Activated T-cell treated with anti-CD3 and anti-CD28 coated beads, Interleukin-2, amount 50 U/mL, for 24 hours (primary cell): ENCODE measurements around the gene NRROS.
"Not testable (repeated sequence)": the region's sequence is repeated elsewhere in the genome, so short reads cannot be mapped to it uniquely, and the experiment has no call there.

Experiments used
- DNase-seq: peaks from one replicate; pipeline ENCODE4 v3.0.0-alpha.2; 2020
- H3K27ac Mint-ChIP-seq: 2 replicates; pipeline ENCODE4 v1.8.0; 2020; ENCODE audit warnings: mild to moderate bottlenecking, mixed read lengths
- H3K27me3 Mint-ChIP-seq: 2 replicates; pipeline ENCODE4 v1.8.0; 2020; ENCODE audit warnings: mixed read lengths
- H3K36me3 Mint-ChIP-seq: 2 replicates; pipeline ENCODE4 v1.8.0; 2020; ENCODE audit warnings: low read depth, mixed read lengths
- H3K4me1 Mint-ChIP-seq: 2 replicates; pipeline ENCODE4 v1.8.0; 2020; ENCODE audit warnings: low read depth, mixed read lengths
- H3K4me3 Mint-ChIP-seq: 2 replicates; pipeline ENCODE4 v1.8.0; 2020; ENCODE audit warnings: mild to moderate bottlenecking, moderate library complexity, mixed read lengths
- H3K9me3 Mint-ChIP-seq: 2 replicates; pipeline ENCODE4 v1.8.0; 2020; ENCODE audit warnings: mixed read lengths

NRROS gene

DNA sequence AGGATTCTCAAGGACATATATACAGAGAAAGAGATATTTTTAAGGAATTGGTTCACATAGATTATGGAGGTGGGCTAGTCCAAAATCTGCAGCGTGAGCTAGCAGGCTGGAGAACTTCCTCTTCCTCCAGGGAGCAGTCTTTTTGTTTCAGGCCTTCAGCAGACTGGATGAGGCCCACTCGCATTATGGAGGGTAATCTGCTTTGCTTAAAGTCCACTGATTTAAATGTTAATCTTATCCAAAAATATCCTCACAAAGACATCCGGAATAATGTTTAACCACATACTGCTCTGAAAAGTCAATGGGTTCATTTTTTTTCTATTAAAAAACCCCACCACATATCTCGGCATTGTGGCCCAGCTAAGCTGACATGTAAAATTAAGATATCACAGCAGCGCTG, 22.2 kb upstream of the NRROS start:
- Mint-ChIP-seq H3K27me3 (no peaks in the 10 kb centered on the region), H3K36me3 (no peaks in the 10 kb centered on the region), H3K4me3 (no peak overlapping the region), H3K4me1 (peaks cover 19% of the 10 kb centered on the region), H3K9me3 (no peaks in the 10 kb centered on the region), H3K27ac (no peak overlapping the region)
- DNase-seq: no peak

DNA sequence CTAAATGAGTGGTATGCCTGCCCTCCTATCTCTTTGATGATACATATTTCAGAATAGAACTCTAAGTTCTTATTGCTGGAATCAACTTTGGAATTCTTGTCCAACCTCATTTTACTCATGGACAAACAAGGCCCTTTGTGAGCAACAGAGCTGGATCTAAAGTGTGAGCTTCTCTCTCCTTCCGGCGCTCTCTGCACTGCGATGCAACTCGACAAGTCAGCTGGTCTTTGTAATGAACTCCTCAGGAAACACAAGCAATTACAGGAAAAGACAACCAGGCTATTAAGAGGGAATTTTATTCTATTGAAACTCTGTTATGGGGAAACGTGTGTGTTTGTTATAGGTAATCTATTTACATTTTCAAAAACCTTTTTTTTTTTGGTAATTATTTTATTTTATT, 20.3 kb upstream of the NRROS start:
- Mint-ChIP-seq H3K4me1 (peaks cover 22% of the 10 kb centered on the region), H3K36me3 (no peaks in the 10 kb centered on the region), H3K27ac (no peak overlapping the region), H3K9me3 (no peaks in the 10 kb centered on the region), H3K27me3 (no peaks in the 10 kb centered on the region), H3K4me3 (no peak overlapping the region)
- DNase-seq: no peak

DNA sequence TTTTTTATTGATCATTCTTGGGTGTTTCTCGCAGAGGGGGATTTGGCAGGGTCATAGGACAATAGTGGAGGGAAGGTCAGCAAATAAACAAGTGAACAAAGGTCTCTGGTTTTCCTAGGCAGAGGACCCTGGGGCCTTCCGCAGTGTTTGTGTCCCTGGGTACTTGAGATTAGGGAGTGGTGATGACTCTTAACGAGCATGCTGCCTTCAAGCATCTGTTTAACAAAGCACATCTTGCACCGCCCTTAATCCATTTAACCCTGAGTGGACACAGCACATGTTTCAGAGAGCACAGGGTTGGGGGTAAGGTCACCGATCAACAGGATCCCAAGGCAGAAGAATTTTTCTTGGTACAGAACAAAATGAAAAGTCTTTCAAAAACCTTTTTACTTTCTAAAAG, 19.9 kb upstream of the NRROS start:
- H3K27me3 Mint-ChIP-seq, DNase-seq, H3K27ac Mint-ChIP-seq, H3K9me3 Mint-ChIP-seq, H3K4me3 Mint-ChIP-seq, H3K36me3 Mint-ChIP-seq: not testable (repeated sequence)
- peaks cover 26% of the 10 kb centered on the region for H3K4me1 Mint-ChIP-seq

DNA sequence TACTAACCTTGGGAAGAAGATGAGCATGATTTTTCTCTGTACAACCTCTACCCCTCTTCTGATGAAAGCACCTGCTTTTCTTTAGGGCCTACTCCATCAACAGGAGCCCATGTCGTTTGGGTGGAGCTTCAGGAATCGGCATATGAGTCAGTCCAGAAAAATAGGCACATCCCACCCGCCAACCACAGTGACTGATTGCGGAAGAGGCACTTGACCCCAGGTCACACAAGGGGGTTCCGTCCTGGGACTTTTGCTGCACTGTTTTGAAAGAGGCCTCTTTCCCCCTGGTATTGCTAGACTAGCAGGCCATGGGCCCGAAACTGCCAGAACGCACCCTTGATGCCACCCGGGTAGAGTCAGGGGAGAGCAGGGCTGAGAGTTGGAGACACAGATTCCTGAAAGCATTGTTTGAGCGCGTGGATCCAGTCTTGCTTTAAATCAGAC, 19.3 kb upstream of the NRROS start:
- no peaks in the 10 kb centered on the region for H3K27me3 Mint-ChIP-seq
- H3K27ac Mint-ChIP-seq: peak overlapping the region; percentile 53
- H3K4me3 Mint-ChIP-seq: no peak overlapping the region
- no peaks in the 10 kb centered on the region for H3K36me3 Mint-ChIP-seq
- peaks cover 32% of the 10 kb centered on the region for H3K4me1 Mint-ChIP-seq
- H3K9me3 Mint-ChIP-seq: no peaks in the 10 kb centered on the region
- no peak for DNase-seq

DNA sequence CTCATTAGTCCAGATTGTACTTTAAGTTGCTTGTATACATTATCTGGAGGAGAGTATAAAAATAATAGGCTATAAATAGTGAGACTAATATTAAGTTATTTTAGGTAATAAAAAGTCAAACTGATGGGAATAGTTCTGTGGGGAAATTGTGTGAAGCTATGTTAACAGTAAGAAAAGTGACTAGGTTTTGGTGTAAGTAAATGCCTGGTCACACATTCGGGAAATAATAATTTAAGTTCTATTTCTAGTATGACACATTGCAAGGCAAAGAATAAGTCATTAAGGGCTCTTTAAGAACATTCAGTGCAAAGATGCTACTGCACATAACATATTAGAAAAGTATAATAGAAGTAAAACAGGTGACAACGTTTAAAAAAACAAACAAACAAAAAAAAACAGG, 18.8 kb upstream of the NRROS start:
- no peak for DNase-seq
- peaks cover 35% of the 10 kb centered on the region for H3K4me1 Mint-ChIP-seq
- no peak overlapping the region for H3K4me3 Mint-ChIP-seq
- H3K27me3 Mint-ChIP-seq: no peaks in the 10 kb centered on the region
- no peaks in the 10 kb centered on the region for H3K9me3 Mint-ChIP-seq
- no peaks in the 10 kb centered on the region for H3K36me3 Mint-ChIP-seq
- peak overlapping the region; percentile 6 for H3K27ac Mint-ChIP-seq

DNA sequence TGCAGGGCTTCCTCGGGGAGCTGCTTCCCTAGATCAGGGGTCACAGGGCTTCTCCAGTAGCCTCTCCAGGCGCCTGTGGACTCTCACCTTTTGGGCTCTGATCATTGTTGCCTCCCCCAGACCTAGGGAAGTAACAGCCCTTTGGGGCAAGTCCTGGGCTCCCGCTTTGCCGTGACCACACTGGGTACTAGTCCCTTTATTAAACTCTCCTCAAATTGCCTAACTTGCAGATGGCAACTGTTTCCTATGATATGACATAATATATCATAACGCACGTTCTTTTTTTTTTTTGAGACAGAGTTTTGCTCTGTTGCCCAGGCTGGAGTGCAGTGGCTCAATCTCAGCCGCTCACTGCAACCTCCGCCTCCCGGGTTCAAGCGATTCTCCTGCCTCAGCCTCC, 17.9 kb upstream of the NRROS start:
- no peak overlapping the region for H3K4me3 Mint-ChIP-seq
- no peak for DNase-seq
- peaks cover 35% of the 10 kb centered on the region for H3K4me1 Mint-ChIP-seq

DNA sequence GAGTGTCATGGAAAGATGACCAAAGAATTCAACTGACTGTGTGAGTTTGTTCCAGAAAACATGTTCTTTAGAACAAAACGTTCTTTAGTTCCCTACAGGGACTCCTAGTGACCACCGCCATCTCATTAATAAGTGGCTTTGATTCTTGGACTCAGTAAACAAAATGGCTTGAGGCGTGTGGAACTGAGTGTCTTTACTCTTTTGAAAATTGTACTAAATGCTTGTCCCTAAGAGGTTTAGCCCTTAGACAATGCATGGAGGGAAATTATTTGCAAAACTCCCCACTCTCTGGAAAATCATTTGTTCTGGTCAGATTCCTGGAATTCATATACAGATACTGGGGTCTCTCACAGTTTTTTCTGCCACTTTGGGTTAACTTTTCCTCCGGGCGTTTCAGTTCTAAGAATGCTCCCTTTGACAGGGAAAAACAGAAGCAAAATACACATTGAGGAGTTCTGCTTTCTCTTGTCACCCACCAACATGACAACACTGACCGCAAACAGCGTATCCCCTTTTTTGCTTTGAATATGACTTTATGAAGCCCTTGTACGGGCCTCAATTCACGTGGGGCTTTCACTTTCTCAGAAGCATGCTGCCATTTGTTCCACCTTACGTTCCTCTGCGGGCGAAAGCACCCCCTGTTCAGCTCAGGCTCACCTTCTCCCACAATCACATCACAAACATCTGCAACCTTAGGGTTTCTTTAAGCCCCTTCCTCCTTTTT, 15.3 kb upstream of the NRROS start:
- no peaks in the 10 kb centered on the region for H3K27me3 Mint-ChIP-seq
- H3K36me3 Mint-ChIP-seq: no peaks in the 10 kb centered on the region
- no peak for DNase-seq
- peaks cover 51% of the 10 kb centered on the region for H3K4me1 Mint-ChIP-seq
- peak overlapping the region; percentile 71 for H3K4me3 Mint-ChIP-seq
- H3K9me3 Mint-ChIP-seq: no peaks in the 10 kb centered on the region
- peak overlapping the region; percentile 90 for H3K27ac Mint-ChIP-seq

More for the DNA sequence above, 17.9 kb upstream of the NRROS start:
- H3K9me3 Mint-ChIP-seq: no peaks in the 10 kb centered on the region
- H3K27ac Mint-ChIP-seq: no peak overlapping the region
- H3K27me3 Mint-ChIP-seq: no peaks in the 10 kb centered on the region
- no peaks in the 10 kb centered on the region for H3K36me3 Mint-ChIP-seq

DNA sequence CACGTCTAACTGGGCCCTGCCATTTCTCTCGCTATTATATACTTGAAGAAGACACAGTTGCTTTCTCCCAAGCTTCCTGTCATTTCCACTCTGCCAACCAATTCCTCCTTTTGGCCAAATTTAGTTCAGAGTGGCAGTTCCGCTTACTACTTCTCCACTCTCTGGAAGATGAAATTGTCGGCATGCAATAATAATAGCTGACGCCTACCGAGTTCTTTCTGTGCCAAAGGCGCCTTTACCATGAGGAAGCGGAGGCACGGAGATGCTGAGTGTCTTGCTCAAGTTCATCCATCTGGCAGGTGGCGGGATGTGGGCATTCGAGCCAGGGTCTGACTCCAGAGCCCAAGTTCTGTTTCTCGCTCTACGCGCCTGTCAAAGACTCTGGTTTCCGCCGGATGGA, 14.6 kb upstream of the NRROS start:
- H3K27ac Mint-ChIP-seq: peak overlapping the region; percentile 90
- DNase-seq: no peak
- peaks cover 56% of the 10 kb centered on the region for H3K4me1 Mint-ChIP-seq
- H3K9me3 Mint-ChIP-seq: no peaks in the 10 kb centered on the region
- H3K27me3 Mint-ChIP-seq: no peaks in the 10 kb centered on the region
- H3K36me3 Mint-ChIP-seq: no peaks in the 10 kb centered on the region
- H3K4me3 Mint-ChIP-seq: peak overlapping the region; percentile 71

DNA sequence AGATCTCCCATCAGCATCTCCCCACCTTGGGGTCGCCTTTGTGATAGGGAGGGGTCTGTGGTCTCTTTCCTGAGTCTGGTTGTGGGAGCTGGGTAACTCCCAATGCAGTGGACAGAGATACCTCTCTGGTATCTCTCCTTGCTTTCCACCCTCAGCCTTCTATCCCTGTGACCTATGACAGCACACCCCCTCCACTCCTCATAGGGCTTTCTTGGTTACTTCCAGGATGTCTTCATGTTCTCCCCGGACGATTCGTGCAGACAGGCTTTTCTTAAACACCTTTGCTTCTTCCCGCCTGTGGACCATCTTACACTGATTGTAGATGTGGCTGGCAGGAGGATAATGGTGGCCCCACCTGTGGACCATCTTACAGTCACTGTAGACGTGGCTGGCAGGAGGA, 14.2 kb upstream of the NRROS start:
- Mint-ChIP-seq H3K27me3 (no peaks in the 10 kb centered on the region), H3K27ac (no peak overlapping the region), H3K9me3 (no peaks in the 10 kb centered on the region), H3K4me1 (peaks cover 56% of the 10 kb centered on the region), H3K36me3 (no peaks in the 10 kb centered on the region), H3K4me3 (no peak overlapping the region)
- DNase-seq: peak; percentile 29

DNA sequence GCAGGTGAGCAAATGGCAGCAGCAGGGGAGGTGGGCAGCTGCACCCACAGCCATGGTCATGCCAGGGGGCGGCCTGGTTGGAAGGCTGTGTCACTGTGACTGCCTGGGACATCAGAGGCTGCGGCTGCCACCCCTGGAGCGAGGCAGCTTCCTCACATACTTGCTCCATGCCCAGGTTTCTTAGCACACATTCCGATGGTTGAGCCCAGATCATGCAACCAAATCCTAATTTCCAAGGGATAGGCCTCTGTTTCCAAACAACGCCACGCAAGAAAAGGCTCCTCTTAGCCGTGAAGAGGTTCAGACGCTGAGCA, 11.6 kb upstream of the NRROS start:
- Mint-ChIP-seq H3K36me3 (peaks cover 4% of the 10 kb centered on the region), H3K4me1 (peaks cover 66% of the 10 kb centered on the region), H3K27ac (no peak overlapping the region)

DNA sequence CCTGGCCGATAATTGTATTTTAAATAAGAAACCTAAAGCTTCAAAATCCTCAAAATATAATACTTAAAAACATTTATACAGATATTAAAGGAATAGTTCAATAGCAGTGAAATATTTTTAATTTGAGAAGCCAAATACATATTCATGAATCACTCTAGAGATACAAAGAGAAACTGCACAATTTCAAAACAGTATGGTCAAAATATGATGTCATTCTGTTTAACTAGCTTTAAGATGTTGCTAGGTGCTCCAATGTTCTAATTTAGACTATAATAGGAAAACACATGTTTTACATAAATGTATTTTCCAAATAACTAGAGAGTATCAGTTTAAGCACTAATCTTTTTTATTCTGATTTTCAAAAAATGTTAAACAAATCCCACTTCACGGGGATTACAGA, 10.3 kb upstream of the NRROS start:
- Mint-ChIP-seq H3K27me3 (no peaks in the 10 kb centered on the region), H3K4me3 (no peak overlapping the region), H3K4me1 (peaks cover 70% of the 10 kb centered on the region), H3K9me3 (no peaks in the 10 kb centered on the region), H3K27ac (no peak overlapping the region), H3K36me3 (peaks cover 4% of the 10 kb centered on the region)
- no peak for DNase-seq

More for the DNA sequence above, 11.6 kb upstream of the NRROS start:
- Mint-ChIP-seq H3K9me3 (no peaks in the 10 kb centered on the region), H3K27me3 (no peaks in the 10 kb centered on the region), H3K4me3 (no peak overlapping the region)
- DNase-seq: no peak

DNA sequence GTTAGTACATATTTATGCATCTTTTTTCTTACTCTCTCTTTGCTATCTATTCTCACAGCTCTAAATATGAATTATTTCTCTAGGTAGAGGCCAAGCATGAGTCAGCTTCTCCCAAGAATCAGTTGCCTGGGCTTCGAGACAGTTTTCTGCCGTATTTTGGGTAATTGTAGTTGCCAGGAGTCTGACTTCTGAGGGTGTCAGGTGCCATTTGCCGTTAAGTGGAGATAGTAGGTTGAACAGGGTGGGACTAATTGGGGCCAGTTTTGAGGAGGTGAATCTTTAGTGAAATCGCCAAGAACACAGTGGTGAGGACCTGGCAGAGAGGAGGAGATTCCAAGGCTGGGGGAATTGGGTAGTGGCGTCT, 7.8 kb upstream of the NRROS start:
- Mint-ChIP-seq H3K36me3 (peaks cover 4% of the 10 kb centered on the region), H3K27me3 (no peaks in the 10 kb centered on the region), H3K9me3 (no peaks in the 10 kb centered on the region), H3K4me1 (peaks cover 68% of the 10 kb centered on the region), H3K4me3 (peak overlapping the region; percentile 79), H3K27ac (peak overlapping the region; percentile 93)
- DNase-seq: no peak

DNA sequence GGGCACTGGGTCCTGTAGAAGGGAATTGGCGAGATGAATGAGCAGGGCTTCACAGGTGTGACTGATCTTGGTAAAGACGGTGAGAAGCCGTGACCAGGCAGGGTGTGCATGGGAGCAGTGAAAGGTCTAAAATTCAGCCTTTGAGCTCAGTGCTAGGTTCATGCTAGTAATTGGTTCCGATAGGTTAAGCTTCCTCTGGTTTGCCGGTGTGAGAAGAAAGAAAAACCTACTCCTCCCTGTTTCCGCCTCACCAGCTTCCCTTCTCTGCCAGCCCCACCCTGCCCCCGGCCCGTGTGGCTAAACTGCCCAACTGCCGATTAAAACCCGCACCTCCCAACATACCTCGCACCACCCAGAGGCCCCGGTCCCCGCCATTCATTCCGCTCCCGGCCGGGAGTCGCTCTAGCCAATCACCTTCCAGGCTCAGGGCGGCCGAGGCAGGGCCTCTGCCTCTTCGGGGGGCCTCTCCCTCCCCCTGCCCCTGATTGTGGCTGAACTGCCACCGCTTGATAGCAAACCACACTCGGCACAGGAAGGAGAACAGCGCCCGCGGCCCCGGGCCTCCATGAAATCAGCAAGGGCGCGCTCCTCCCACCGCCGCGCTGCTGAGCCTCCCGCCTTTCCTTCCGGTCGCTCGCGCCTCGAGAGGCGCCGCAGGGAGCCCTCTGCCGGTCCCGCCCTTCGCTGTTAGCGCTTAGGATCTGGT, 7.3 kb upstream of the NRROS start:
- no peaks in the 10 kb centered on the region for H3K9me3 Mint-ChIP-seq
- H3K4me1 Mint-ChIP-seq: peaks cover 64% of the 10 kb centered on the region
- peak overlapping the region; percentile 79 for H3K4me3 Mint-ChIP-seq
- H3K27ac Mint-ChIP-seq: peak overlapping the region; percentile 93
- H3K27me3 Mint-ChIP-seq: no peaks in the 10 kb centered on the region
- DNase-seq: peak; percentile 90
- peaks cover 4% of the 10 kb centered on the region for H3K36me3 Mint-ChIP-seq

DNA sequence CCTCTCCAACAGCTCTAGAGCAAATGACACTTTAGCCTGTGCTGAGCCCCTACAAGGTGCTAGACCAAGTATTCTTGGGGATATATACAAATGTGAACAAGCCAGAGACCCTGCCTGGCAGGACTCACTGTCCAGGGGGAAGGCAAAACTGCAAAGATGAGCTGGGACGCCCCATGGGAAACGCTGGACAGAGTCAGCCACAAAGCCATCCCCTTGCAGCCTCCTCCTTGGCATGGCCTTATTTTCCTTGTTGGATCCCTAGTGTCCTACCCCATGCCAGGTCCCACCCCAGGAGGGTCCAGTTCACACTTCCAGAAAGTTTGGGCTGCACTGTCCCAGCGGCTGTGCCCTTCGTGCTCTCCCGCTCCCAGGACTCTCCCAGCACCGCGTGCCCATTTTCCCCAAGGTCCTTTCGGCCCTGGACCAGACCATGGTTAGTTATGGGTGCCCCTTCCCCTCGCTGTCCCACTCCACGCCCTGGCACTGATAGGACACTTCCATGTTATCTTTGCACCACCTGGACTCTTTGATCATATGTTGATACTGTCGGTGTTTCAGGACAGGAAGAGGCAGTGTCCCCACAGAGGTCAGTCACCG, 5.8 kb upstream of the NRROS start:
- DNase-seq: no peak
- Mint-ChIP-seq H3K27ac (peak overlapping the region; percentile 60), H3K36me3 (peaks cover 4% of the 10 kb centered on the region), H3K4me3 (peak overlapping the region; percentile 79), H3K9me3 (no peaks in the 10 kb centered on the region), H3K4me1 (peaks cover 62% of the 10 kb centered on the region), H3K27me3 (no peaks in the 10 kb centered on the region)

DNA sequence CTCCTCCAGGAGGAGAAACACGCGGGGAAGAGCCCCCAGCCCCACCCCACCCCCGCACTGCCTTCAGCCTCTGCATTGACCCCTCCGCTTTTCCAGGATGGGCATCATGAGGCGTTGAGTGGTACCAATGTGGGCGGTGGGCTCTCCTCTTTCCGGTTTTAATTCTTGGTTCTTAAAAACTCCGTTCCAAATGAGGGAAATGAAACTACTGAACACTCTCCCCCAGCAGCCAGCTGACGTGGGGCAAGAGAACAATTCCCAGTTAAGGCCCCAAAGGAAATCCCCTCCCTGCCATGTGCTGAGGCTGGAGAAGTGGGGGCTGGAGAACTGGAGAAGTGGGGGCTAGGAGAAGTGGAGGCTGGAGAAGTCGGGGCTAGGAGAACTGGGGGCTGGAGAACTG, 5.3 kb upstream of the NRROS start:
- DNase-seq: no peak
- no peaks in the 10 kb centered on the region for H3K9me3 Mint-ChIP-seq
- no peaks in the 10 kb centered on the region for H3K27me3 Mint-ChIP-seq
- H3K36me3 Mint-ChIP-seq: peaks cover 4% of the 10 kb centered on the region
- peaks cover 68% of the 10 kb centered on the region for H3K4me1 Mint-ChIP-seq
- no peak overlapping the region for H3K27ac Mint-ChIP-seq
- no peak overlapping the region for H3K4me3 Mint-ChIP-seq
